Neuron (in vitro differentiated cells): Measurements from ENCODE around the gene PCYT2.

ENCODE experiments used
- H2AFZ ChIP-seq: one replicate; pipeline ENCODE4 v1.6.1; 2013; ENCODE audit warnings: low read depth, mild to moderate bottlenecking, inconsistent platforms, low read length, moderate library complexity
- H3K27me3 ChIP-seq: one replicate; pipeline ENCODE4 v1.6.1; 2013; ENCODE audit warnings: low read length; ENCODE audit not compliant: insufficient read depth
- H3K36me3 ChIP-seq: one replicate; pipeline ENCODE4 v1.6.1; 2013; ENCODE audit warnings: low read length; ENCODE audit not compliant: insufficient read depth
- H3K4me1 ChIP-seq: one replicate; pipeline ENCODE4 v1.6.1; 2013; ENCODE audit warnings: low read length; ENCODE audit not compliant: insufficient read depth
- H3K4me3 ChIP-seq: 2 replicates; pipeline ENCODE4 v1.5.1; 2013; ENCODE audit warnings: mild to moderate bottlenecking, low read length, moderate library complexity
- H3K9me3 ChIP-seq: one replicate; pipeline ENCODE4 v1.6.1; 2013; ENCODE audit warnings: low read length

PCYT2 gene

GRCh38 chr17:81854974-81855774 lies 56.0 kb downstream of the PCYT2 start:
- Histone ChIP-seq H2AFZ (no peak overlapping the region), H3K27me3 (no peaks in the 10 kb centered on the region), H3K9me3 (no peaks in the 10 kb centered on the region), H3K4me1 (peaks cover 13% of the 10 kb centered on the region), H3K4me3 (no peak overlapping the region), H3K36me3 (peaks cover 62% of the 10 kb centered on the region)

- Histone ChIP-seq H3K27me3 (no peaks in the 10 kb centered on the region), H3K36me3 (peaks cover 54% of the 10 kb centered on the region), H3K4me3 (no peak overlapping the region), H2AFZ (no peak overlapping the region), H3K9me3 (no peaks in the 10 kb centered on the region), H3K4me1 (no peaks in the 10 kb centered on the region)
Measured at GRCh38 chr17:81852237-81852636, 59.0 kb downstream of the PCYT2 start.

GRCh38 chr17:81851423-81851822 lies 59.8 kb downstream of the PCYT2 start:
- Histone ChIP-seq H3K4me1 (no peaks in the 10 kb centered on the region), H3K36me3 (peaks cover 62% of the 10 kb centered on the region), H3K4me3 (no peak overlapping the region), H2AFZ (no peak overlapping the region), H3K27me3 (no peaks in the 10 kb centered on the region), H3K9me3 (no peaks in the 10 kb centered on the region)
